GM12873 (cell line): ENCODE data around the gene PLCL2.

ENCODE experiments used
- TF ChIP-seq, protein P1 (sequence below): IDR thresholded peaks from 2 replicates; pipeline ENCODE4 v1.5.1; 2012; ENCODE audit warnings: low read depth, mild to moderate bottlenecking, moderate library complexity, low read length, control low read depth; ENCODE audit not compliant: insufficient read depth; ENCODE audit errors: missing control alignments

PLCL2 gene

DNA sequence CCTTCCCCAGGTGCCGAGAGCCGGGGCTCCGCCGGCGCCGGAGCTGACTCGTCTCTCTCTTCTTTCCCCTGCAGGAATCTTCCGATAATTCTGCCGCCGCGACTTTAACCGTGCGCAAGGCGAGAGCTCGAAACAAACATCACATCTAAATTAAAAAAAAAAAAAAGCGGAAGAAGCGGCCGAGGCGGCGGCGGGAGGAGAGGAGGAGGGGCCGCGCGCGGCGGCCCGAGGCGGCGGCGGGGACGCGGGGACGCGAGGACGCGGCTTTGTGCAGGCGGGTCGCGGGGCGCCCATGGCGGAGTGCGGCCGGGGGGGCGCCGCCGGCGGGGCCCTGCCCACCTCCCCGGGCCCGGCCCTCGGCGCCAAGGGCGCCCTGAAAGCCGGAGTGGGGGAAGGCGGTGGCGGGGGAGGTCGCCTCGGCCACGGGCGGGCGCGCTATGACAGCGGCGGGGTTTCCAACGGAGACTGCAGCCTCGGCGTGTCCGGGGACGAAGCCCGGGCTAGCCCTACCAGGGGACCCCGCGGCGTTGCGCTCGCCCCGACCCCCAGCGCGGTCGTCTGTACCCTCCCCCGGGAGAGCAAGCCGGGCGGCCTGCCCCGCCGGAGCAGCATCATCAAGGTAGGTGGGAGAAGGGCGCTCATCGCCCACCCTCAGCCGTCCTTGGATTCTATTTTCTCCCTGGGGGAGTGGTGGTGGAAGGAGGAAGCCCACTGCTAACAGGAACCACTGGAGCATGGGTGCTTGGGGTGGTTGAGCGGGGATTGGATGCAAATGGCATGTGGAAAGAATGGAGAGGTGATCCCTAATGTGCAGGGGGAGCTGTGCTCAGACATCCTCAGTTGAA is at the start of gene PLCL2:
PLCL2 (plus strand) TSS at position 208 of the 845 bp plus-strand sequence; CDS start at position 293, 85 bp downstream.
- TF ChIP-seq, protein P1, sequence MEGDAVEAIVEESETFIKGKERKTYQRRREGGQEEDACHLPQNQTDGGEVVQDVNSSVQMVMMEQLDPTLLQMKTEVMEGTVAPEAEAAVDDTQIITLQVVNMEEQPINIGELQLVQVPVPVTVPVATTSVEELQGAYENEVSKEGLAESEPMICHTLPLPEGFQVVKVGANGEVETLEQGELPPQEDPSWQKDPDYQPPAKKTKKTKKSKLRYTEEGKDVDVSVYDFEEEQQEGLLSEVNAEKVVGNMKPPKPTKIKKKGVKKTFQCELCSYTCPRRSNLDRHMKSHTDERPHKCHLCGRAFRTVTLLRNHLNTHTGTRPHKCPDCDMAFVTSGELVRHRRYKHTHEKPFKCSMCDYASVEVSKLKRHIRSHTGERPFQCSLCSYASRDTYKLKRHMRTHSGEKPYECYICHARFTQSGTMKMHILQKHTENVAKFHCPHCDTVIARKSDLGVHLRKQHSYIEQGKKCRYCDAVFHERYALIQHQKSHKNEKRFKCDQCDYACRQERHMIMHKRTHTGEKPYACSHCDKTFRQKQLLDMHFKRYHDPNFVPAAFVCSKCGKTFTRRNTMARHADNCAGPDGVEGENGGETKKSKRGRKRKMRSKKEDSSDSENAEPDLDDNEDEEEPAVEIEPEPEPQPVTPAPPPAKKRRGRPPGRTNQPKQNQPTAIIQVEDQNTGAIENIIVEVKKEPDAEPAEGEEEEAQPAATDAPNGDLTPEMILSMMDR: no peak

DNA sequence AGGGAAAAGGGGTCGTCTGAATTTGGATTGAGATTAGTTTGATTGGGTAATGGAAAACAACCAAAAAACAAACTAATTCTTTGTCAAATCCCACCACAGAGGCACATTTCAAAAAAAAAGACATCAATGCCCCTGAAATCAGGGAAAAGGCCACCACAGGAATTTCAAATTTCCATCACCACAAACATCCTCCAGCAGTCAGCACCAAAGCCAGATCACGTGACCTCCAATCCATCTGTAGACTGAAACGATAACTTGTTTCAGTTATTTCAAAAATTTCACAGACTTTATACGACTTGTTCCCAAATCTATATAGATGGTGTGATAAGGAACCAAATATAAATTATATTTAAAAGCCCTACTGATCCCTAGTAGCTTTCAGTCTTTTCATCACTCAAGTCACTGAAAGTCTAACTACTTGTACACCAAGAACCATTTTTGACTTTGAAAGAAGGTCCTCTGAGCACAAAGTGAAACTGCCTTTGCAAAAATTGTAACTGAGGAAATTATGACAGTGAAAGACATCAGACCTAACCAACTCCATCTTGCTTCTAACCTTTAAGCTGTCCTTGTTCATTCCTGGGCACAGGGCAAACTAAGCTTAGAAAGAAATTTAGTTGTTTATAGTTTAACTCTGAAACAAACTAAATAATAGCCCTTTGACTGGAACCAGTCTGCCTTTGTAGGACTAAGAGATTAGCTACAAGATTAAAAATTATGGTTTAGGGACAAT is 48.1 kb upstream of the PLCL2 start:
- TF ChIP-seq, protein P1: no peak

DNA sequence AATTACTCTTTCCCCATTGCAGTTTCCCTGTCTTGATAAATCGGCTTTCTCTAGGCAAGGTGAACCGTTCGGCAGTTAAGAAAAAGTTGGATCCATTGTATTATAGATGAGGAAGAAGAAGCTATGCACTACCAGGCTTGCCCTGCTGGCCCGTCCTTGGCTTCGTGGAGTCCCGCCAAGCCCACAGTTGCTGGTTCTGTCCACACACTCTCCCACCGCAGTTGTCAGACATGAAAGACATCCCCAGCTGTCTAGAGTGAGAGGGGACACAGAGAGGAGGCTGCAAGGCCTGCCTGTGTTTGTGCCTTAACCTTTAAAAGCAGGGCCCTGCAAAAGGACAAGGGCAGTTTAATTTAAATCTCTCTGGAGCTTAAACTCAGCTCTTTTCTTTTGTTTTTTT is 47.2 kb upstream of the PLCL2 start:
- TF ChIP-seq, protein P1: no peak

DNA sequence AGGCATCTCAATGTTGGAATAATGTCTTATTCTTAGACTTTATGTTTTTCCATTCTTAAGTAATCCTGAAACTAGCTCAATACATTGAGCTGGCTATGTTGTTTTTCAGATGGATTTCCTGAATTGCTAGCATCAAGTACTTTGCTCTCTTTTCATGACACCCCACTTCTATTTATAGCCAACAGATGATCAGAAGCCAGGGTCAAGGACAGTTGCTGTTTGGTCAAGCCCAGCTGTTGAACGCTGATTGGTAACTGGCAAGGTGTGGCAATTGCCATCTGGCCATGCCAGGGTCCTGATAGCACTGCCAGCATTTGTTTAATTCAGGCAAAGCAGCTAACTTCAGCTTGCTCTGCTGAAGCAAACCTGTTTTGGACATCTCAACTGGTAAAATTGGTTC is 46.2 kb upstream of the PLCL2 start:
- TF ChIP-seq, protein P1: no peak

DNA sequence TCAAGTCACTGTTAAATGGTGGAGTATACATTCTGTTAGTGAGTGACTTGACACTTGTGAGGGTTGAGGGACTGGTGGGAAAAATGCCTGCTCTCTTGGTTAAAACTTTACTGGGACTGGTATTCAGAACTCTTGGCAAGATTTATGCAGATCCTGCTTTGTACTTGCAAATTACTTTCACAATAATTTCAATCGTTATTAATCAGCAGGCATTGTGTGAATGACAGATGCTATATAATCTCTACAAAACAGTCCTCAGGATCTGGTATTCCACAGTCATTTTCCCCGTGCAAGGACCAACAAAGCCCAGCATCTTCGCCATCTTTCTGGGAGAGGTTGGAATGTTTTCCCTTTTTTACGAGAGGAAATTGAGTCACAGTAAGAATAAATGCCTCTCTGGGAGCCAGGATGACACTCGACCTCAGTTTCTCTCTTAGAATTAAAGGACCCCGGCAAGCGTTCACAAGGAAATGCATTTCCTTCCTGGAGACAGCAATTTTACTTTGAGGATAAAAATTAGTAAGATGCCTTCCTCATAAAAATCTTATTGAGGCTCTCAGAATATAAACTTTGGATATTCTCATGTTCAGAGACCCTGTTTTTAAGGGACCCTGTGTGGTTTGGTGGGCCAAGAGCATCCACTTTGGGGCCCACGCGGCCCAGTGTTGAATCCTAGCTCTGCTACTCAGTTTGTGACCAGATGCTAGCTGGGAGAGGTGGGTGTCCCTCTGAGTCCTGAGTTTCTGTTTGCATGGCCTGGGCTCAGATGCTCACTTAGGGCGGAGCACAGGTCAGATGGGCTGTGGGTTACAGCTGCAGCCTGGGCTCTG is 45.3 kb upstream of the PLCL2 start:
- TF ChIP-seq, protein P1: no peak

DNA sequence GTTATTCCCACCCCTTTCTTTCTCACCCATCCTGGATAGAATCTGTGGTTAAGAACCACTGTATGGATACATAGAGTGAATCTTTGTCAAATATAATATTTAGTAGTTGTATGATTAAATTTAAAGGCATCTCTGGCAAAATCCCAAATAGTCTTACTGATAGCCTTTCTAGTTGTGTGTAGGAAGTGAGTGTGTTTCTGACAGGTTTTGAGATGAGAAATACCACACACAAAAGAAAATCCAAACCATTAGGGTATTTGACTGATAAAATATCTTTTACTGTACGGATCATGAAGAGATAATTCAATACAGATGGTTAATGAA is 44.7 kb upstream of the PLCL2 start:
- TF ChIP-seq, protein P1: no peak
